ENCODE measurements around the gene TESK1.
A peak's percentile ranks its signal among the peaks of the same experiment; 100 is the strongest.

Gene TESK1

DNA sequence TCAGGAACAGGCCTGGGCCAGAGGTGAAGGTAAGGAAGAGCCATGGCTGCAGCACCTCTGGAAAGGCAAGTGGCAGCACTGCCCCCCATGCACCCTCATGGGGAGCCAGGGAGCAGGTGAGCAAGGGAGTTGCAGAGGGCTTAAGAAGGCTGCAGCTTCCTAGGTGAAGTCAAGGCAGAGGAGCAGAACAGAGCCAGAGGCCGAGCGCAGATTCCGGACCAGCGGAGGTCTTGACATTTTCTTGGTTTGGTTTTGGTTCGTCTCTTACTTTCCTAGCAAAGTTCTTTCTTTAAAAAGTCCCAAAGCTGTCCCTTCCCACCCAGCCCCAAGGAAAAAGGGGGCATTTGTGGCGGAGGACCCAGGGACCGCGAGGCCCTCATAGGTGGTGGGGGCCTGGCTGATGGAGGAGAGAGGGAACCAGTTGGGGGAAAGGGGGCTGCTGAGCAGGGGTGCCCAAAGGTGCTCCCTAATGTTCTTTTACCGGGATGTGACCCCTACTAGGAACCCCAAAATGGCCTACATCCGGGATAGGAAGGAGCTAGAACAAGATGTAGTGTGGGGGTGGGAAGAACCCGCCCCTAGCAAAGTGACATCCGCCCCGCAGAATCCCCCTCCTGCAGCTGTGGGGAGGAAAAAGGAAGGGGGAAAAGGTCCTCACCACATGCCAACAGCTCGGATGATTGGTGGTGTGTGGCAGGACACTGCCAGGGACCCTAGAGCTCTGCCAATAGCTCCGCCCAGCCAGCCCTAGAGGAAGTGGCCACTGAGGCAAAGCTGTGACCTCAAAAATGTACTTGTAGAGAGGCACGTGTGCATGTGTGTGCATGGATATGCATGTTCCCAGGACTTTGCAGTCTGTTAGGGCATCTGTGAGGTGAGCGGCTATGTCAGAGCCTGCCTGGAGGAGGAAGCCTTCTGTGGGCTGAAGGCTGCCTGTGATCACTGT, 14.1 kb downstream of the TESK1 start:
- peaks cover 51% of the 10 kb centered on the region for H3F3A ChIP-seq (ENCODE audit: insufficient read depth)
- H3K36me3 ChIP-seq (ENCODE audit: low read length) = no peaks in the 10 kb centered on the region
- H3K9me2 ChIP-seq (replicated peaks; ENCODE audit: insufficient read depth, low read length) = no peaks in the 10 kb centered on the region
- no peaks in the 10 kb centered on the region for H3K27me3 ChIP-seq (ENCODE audit: low read length)
- H3K4me2 ChIP-seq (ENCODE audit: low read depth, low read length, poor library complexity, severe bottlenecking) = peak overlapping the region; percentile 63
- no peaks in the 10 kb centered on the region for H3K79me2 ChIP-seq (ENCODE audit: insufficient read depth, low read length)
- peak overlapping the region; percentile 2 for H2AFZ ChIP-seq (ENCODE audit: low read depth, low read length, severe bottlenecking)
- H3K9ac ChIP-seq (ENCODE audit: low read length) = peak overlapping the region; percentile 54
- H3K27ac ChIP-seq (ENCODE audit: low read depth, low read length) = peak overlapping the region; percentile 94
- no peaks in the 10 kb centered on the region for H3K9me3 ChIP-seq (ENCODE audit: insufficient read depth, low read length)
- H4K20me1 ChIP-seq (ENCODE audit: low read depth, low read length) = no peaks in the 10 kb centered on the region
- TF ChIP-seq, protein P1, sequence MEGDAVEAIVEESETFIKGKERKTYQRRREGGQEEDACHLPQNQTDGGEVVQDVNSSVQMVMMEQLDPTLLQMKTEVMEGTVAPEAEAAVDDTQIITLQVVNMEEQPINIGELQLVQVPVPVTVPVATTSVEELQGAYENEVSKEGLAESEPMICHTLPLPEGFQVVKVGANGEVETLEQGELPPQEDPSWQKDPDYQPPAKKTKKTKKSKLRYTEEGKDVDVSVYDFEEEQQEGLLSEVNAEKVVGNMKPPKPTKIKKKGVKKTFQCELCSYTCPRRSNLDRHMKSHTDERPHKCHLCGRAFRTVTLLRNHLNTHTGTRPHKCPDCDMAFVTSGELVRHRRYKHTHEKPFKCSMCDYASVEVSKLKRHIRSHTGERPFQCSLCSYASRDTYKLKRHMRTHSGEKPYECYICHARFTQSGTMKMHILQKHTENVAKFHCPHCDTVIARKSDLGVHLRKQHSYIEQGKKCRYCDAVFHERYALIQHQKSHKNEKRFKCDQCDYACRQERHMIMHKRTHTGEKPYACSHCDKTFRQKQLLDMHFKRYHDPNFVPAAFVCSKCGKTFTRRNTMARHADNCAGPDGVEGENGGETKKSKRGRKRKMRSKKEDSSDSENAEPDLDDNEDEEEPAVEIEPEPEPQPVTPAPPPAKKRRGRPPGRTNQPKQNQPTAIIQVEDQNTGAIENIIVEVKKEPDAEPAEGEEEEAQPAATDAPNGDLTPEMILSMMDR (IDR thresholded peaks at IDR 0.05; ENCODE audit: insufficient read depth, low read length, poor library complexity, severe bottlenecking) = no peak
- no peak for TF ChIP-seq EZH2phosphoT487 (conservative IDR thresholded peaks at IDR 0.05; ENCODE audit: low read length)
- peak overlapping the region; percentile 6 for H3K4me3 ChIP-seq (ENCODE audit: insufficient read depth, low read length, poor library complexity, severe bottlenecking)

DNA sequence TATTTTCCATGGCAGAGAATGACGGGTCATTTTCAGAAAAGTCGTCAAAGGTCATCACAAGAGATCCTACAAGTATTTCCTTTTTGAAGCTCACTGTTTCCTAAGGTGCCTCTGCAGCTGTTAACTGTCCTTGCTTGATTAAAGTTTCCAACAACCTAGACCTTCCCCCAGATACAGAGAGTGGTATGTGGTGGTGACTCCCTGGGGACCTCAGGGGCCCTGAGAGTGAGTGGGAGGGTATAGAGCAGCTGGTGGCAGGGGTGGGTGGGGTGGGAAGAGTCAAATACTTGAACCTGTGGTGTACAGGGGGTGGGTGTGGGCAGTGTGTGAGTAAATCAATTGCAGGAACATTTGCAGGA, 14.7 kb downstream of the TESK1 start:
- Histone ChIP-seq H3K27ac (ENCODE audit: low read depth, low read length) (peak overlapping the region; percentile 94), H3K9me2 (replicated peaks; ENCODE audit: insufficient read depth, low read length) (no peaks in the 10 kb centered on the region), H4K20me1 (ENCODE audit: low read depth, low read length) (no peaks in the 10 kb centered on the region), H3K4me3 (ENCODE audit: insufficient read depth, low read length, poor library complexity, severe bottlenecking) (no peak overlapping the region), H3K9ac (ENCODE audit: low read length) (peak overlapping the region; percentile 54), H3K9me3 (ENCODE audit: insufficient read depth, low read length) (no peaks in the 10 kb centered on the region), H3F3A (ENCODE audit: insufficient read depth) (peaks cover 51% of the 10 kb centered on the region), H3K4me2 (ENCODE audit: low read depth, low read length, poor library complexity, severe bottlenecking) (peak overlapping the region; percentile 63), H3K27me3 (ENCODE audit: low read length) (no peaks in the 10 kb centered on the region), H2AFZ (ENCODE audit: low read depth, low read length, severe bottlenecking) (peak overlapping the region; percentile 2), H3K36me3 (ENCODE audit: low read length) (no peaks in the 10 kb centered on the region), H3K79me2 (ENCODE audit: insufficient read depth, low read length) (no peaks in the 10 kb centered on the region)
- TF ChIP-seq, protein P1 (IDR thresholded peaks at IDR 0.05; ENCODE audit: insufficient read depth, low read length, poor library complexity, severe bottlenecking) = no peak
- no peak for TF ChIP-seq EZH2phosphoT487 (conservative IDR thresholded peaks at IDR 0.05; ENCODE audit: low read length)

DNA sequence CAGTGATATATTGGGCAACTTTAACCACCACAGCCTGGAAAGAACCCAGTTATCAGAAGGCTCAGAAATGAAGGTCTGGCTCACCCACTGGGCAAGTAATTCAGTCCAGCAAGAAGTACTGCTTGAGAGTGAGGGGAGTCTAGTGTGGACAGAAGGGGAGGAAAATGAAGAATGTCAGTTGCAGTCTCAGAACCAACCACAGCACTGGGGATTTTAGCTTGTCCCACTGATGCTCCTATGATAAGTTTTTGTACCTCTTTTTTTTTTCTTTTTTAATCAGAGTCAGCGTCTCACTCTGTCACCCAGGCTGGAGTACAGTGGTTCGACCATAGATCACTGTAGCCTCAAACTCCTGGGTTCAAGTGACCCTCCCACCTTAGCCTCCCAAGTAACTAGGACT, 22.5 kb downstream of the TESK1 start:
- no peak overlapping the region for H3K9ac ChIP-seq (ENCODE audit: low read length)
- no peaks in the 10 kb centered on the region for H3K9me3 ChIP-seq (ENCODE audit: insufficient read depth, low read length)
- H3K36me3 ChIP-seq (ENCODE audit: low read length) = no peaks in the 10 kb centered on the region
- H4K20me1 ChIP-seq (ENCODE audit: low read depth, low read length) = no peaks in the 10 kb centered on the region
- peaks cover 15% of the 10 kb centered on the region; the same call in 1 of the 2 replicates for H3F3A ChIP-seq (ENCODE audit: insufficient read depth)
- H3K4me3 ChIP-seq (ENCODE audit: insufficient read depth, low read length, poor library complexity, severe bottlenecking) = no peak overlapping the region
- no peak overlapping the region for H3K4me2 ChIP-seq (ENCODE audit: low read depth, low read length, poor library complexity, severe bottlenecking)
- H3K27ac ChIP-seq (ENCODE audit: low read depth, low read length) = no peak overlapping the region
- H3K27me3 ChIP-seq (ENCODE audit: low read length) = no peaks in the 10 kb centered on the region
- no peaks in the 10 kb centered on the region for H3K9me2 ChIP-seq (replicated peaks; ENCODE audit: insufficient read depth, low read length)
- no peak for TF ChIP-seq EZH2phosphoT487 (conservative IDR thresholded peaks at IDR 0.05; ENCODE audit: low read length)
- TF ChIP-seq, protein P1 (IDR thresholded peaks at IDR 0.05; ENCODE audit: insufficient read depth, low read length, poor library complexity, severe bottlenecking) = no peak
- H2AFZ ChIP-seq (ENCODE audit: low read depth, low read length, severe bottlenecking) = no peak overlapping the region
- no peaks in the 10 kb centered on the region for H3K79me2 ChIP-seq (ENCODE audit: insufficient read depth, low read length)
